Smooth muscle cell (in vitro differentiated cells): Measurements from ENCODE around the gene ELAVL1. TPM values are rescaled to one million over a fixed set of nuclear protein-coding genes. Genes with fewer than 3 reads are reported as not detected.

Source experiments
- DNase-seq: peaks from one replicate; lab custom pipeline; 2025; ENCODE audit not compliant: unreplicated experiment; lab: John Stamatoyannopoulos, UW
- H2AFZ ChIP-seq: fragments of 200-600 bp; sonication (generic); 2 replicates; pipeline ENCODE4 v1.6.0; 2016; ENCODE audit warnings: antibody characterized with exemption, low read depth, mild to moderate bottlenecking
- H3F3A ChIP-seq: fragments of 200-600 bp; sonication (generic); 2 replicates; pipeline ENCODE4 v1.6.0; 2017; ENCODE audit warnings: antibody characterized with exemption, low read depth
- H3K27ac ChIP-seq: fragments of 200-600 bp; sonication (generic); 2 replicates; pipeline ENCODE4 v1.5.1; 2016; ENCODE audit warnings: low read depth, mild to moderate bottlenecking
- H3K27me3 ChIP-seq: fragments of 200-600 bp; sonication (generic); 2 replicates; pipeline ENCODE4 v1.6.1; 2016; ENCODE audit warnings: low read depth, mild to moderate bottlenecking
- H3K36me3 ChIP-seq: fragments of 200-600 bp; sonication (generic); 2 replicates; pipeline ENCODE4 v1.5.1; 2016; ENCODE audit warnings: low read depth
- H3K4me1 ChIP-seq: fragments of 200-600 bp; sonication (generic); 2 replicates; pipeline ENCODE4 v1.5.1; 2016; ENCODE audit warnings: low read depth
- H3K4me2 ChIP-seq: fragments of 200-600 bp; sonication (generic); 2 replicates; pipeline ENCODE4 v1.6.0; 2016; ENCODE audit warnings: mild to moderate bottlenecking
- H3K4me3 ChIP-seq: fragments of 200-600 bp; sonication (generic); 2 replicates; pipeline ENCODE4 v1.5.1; 2016; ENCODE audit warnings: mild to moderate bottlenecking
- H3K79me2 ChIP-seq: fragments of 200-600 bp; sonication (generic); 2 replicates; pipeline ENCODE4 v1.6.0; 2016; ENCODE audit warnings: low read depth, mild to moderate bottlenecking
- H3K9ac ChIP-seq: fragments of 200-600 bp; sonication (generic); 2 replicates; pipeline ENCODE4 v1.6.0; 2016; ENCODE audit warnings: low read depth
- H3K9me3 ChIP-seq: fragments of 200-600 bp; sonication (generic); replicated peaks from 2 replicates; pipeline ENCODE4 v1.5.1; 2016; ENCODE audit warnings: low read depth
- H4K20me1 ChIP-seq: fragments of 200-600 bp; sonication (generic); 2 replicates; pipeline ENCODE4 v1.6.0; 2016; ENCODE audit warnings: low read depth
- CTCF ChIP-seq: fragments of 200-600 bp; sonication (generic); IDR thresholded peaks from 2 replicates; pipeline ENCODE4 v1.5.1; 2017; ENCODE audit warnings: borderline replicate concordance, mild to moderate bottlenecking, antibody characterized with exemption; ENCODE audit not compliant: insufficient read depth, poor library complexity, severe bottlenecking
- WGBS: methylation state at CpG from one replicate; pipeline ENCODE4 v1.1.7; 2016; ENCODE audit warnings: low lambda C conversion rate; 5-methylcytosine and 5-hydroxymethylcytosine counted together
- polyA plus RNA-seq: library from polyadenylated mRNA; unstranded; fragments of >200 nt; fragmentation: Nextera tagmentation; extraction: Ambion mirVana; gene quantifications from 2 replicates; pipeline ENCODE4 v1.2.1, GENCODE V29; 2016
- total RNA-seq: library from RNA; depleted of rRNA; stranded (reverse); fragments of >200 nt; gene quantifications from 2 replicates; pipeline ENCODE4 v1.2.3, GENCODE V29; 2014

Gene ELAVL1
- total and polyA plus RNA-seq, 2 experiments from 2014 or later: 47.9 to 90.7 TPM

- Histone ChIP-seq H3K9me3 (no peaks in the 10 kb centered on the region), H3K36me3 (no peaks in the 10 kb centered on the region), H2AFZ (no peak overlapping the region), H3K79me2 (no peaks in the 10 kb centered on the region), H3K4me1 (peaks cover 3% of the 10 kb centered on the region), H3K4me2 (no peak overlapping the region), H3K27ac (no peak overlapping the region), H4K20me1 (no peaks in the 10 kb centered on the region), H3K27me3 (no peaks in the 10 kb centered on the region), H3K4me3 (no peak overlapping the region), H3K9ac (no peak overlapping the region), H3F3A (no peaks in the 10 kb centered on the region)
- no peak for DNase-seq
- TF ChIP-seq CTCF: no peak
- WGBS: 80% methylated on average over 5 of the region's 5 CpGs
Measured at GRCh38 chr19:8023371-8023770, 17.9 kb upstream of the ELAVL1 start.

DNA sequence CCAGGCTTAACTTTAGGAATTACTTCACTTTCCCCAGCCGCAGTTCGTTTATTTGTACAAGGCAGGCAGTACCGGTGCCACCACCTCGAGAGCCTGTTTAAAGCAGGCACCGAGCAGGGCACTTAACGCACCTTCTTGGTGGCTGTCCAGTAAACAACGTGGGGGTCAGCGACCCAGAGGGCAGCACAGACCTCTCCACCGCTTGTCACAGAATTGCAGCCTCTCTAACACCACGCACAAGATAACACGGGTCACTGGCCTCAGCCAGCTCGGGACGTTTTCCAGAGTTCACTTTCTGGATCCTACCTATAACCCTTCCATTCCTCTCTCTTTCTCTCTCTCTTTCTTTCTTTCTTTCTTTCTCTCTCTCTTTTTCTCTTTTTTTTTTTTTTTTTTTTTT is 16.8 kb upstream of the ELAVL1 start:
- no peak overlapping the region for H3K4me2 ChIP-seq
- no peak for DNase-seq
- no peak for TF ChIP-seq CTCF
- H2AFZ ChIP-seq: no peak overlapping the region
- no peaks in the 10 kb centered on the region for H3K4me1 ChIP-seq
- no peak overlapping the region for H3K9ac ChIP-seq
- no peaks in the 10 kb centered on the region for H3K79me2 ChIP-seq
- H3K36me3 ChIP-seq: no peaks in the 10 kb centered on the region
- no peaks in the 10 kb centered on the region for H4K20me1 ChIP-seq
- no peak overlapping the region for H3K4me3 ChIP-seq
- WGBS: 92% methylated on average over 13 of the region's 13 CpGs
- no peaks in the 10 kb centered on the region for H3F3A ChIP-seq
- no peak overlapping the region for H3K27ac ChIP-seq
- no peaks in the 10 kb centered on the region for H3K9me3 ChIP-seq
- no peaks in the 10 kb centered on the region for H3K27me3 ChIP-seq

- WGBS: 91% methylated on average over 8 of the region's 8 CpGs
- no peak for DNase-seq
Measured at GRCh38 chr19:8021374-8021773, 15.9 kb upstream of the ELAVL1 start.

More at GRCh38 chr19:8021374-8021773, 15.9 kb upstream of the ELAVL1 start:
- H4K20me1 ChIP-seq: no peaks in the 10 kb centered on the region
- H3K4me3 ChIP-seq: no peak overlapping the region
- TF ChIP-seq CTCF: no peak
- H3K36me3 ChIP-seq: no peaks in the 10 kb centered on the region
- no peaks in the 10 kb centered on the region for H3K9me3 ChIP-seq
- H3K27ac ChIP-seq: no peak overlapping the region
- no peaks in the 10 kb centered on the region for H3K4me1 ChIP-seq
- no peak overlapping the region for H3K4me2 ChIP-seq
- H3K79me2 ChIP-seq: no peaks in the 10 kb centered on the region
- H2AFZ ChIP-seq: no peak overlapping the region
- H3K9ac ChIP-seq: no peak overlapping the region
- H3F3A ChIP-seq: no peaks in the 10 kb centered on the region
- H3K27me3 ChIP-seq: no peaks in the 10 kb centered on the region
